Transverse colon (tissue), 4 donors: ENCODE measurements around the gene TBL3. TPM values are rescaled to one million over a fixed set of nuclear protein-coding genes. Genes with fewer than 3 reads are reported as not detected.
A peak's percentile ranks its signal among the peaks of the same experiment; 100 is the strongest.

Source experiments
- DNase-seq: peaks from one replicate; pipeline ENCODE4 v3.0.0-alpha.2; 2019
- H3K27ac ChIP-seq, 4 donors: fragments of 200-600 bp; sonication (generic); 2 replicates each; pipeline ENCODE4 v1.5.1; 2016 to 2018; ENCODE audit warnings: inconsistent platforms in 4 of 4
- H3K27me3 ChIP-seq: fragments of 200-600 bp; sonication (generic); 2 replicates; pipeline ENCODE4 v1.5.1; 2017; ENCODE audit warnings: inconsistent platforms
- H3K36me3 ChIP-seq, 4 donors: fragments of 200-600 bp; sonication (generic); 2 replicates each; pipeline ENCODE4 v1.5.1; 2017 to 2019; ENCODE audit warnings: inconsistent platforms in 4 of 4
- H3K4me1 ChIP-seq, 4 donors: fragments of 200-600 bp; sonication (generic); 2 replicates each; pipeline ENCODE4 v1.5.1; 2017 to 2020; ENCODE audit warnings: inconsistent platforms in 4 of 4
- H3K4me3 ChIP-seq, 4 donors: fragments of 200-600 bp; sonication (generic); 1 replicate in 1 of 4; 2 replicates in 3 of 4; pipeline versions ENCODE4 v1.5.1 to v1.6.1; 2017 to 2019; ENCODE audit warnings: inconsistent platforms in 4 of 4
- H3K9me3 ChIP-seq, 2 donors: fragments of 200-600 bp; sonication (generic); 2 replicates each; pipeline ENCODE4 v1.5.1; 2017 to 2019; ENCODE audit warnings: inconsistent platforms in 2 of 2
- EP300 ChIP-seq: sonication (generic); formaldehyde crosslinking; IDR thresholded peaks from one replicate; pipeline ENCODE4 v1.6.1; 2017; ENCODE audit warnings: antibody characterized with exemption, low read depth
- POLR2A ChIP-seq: fragments of 450-650 bp; IDR thresholded peaks from one replicate; pipeline ENCODE4 v1.6.1; 2016; ENCODE audit warnings: antibody characterized with exemption, mild to moderate bottlenecking, moderate library complexity
- POLR2AphosphoS5 ChIP-seq, 3 donors: sonication (generic); formaldehyde crosslinking; IDR thresholded peaks; one replicate each; pipeline ENCODE4 v1.6.1; 2016; ENCODE audit warnings: antibody characterized with exemption in 3 of 3
- WGBS, 2 donors: methylation state at CpG; one replicate each; pipeline ENCODE4 v1.1.5; 2018; ENCODE audit warnings: low coverage in 1 of 2; 5-methylcytosine and 5-hydroxymethylcytosine counted together
- in situ Hi-C, 4 donors: fragments of 200-750 bp; cut with MboI; loops; one replicate each; pipeline versions ENCODE4 v1.15.0 to v1.15.1; 2017; ENCODE audit warnings: low sequenced_read_pairs in 3 of 4, low pct_ligation_motif_present in 1 of 4, low pct_unique_long_range_greater_than_20kb in 1 of 4
- intact Hi-C: fragments of 100-400 bp; cut with DNase I; formaldehyde crosslinking; loops from one replicate; pipeline ENCODE4 v1.15.1; 2023; ENCODE audit warnings: low total_unique reads
- total RNA-seq, 4 donors: library from RNA; depleted of rRNA; stranded (reverse); fragments of >200 nt; gene quantifications; one replicate each; pipeline ENCODE4 v1.1.0, GENCODE V29; 2016
- TF ChIP-seq, protein P1 (sequence below), 5 experiments: fragments of 200-600 bp in 3 of 5; fragments of 450-650 bp in 2 of 5; sonication (generic) in 3 of 5; IDR thresholded peaks; 1 replicate in 2 of 5; 2 replicates in 3 of 5; pipeline ENCODE4 v1.5.1; 2016 to 2017; ENCODE audit warnings: antibody characterized with exemption in 5 of 5, inconsistent platforms in 3 of 5, mild to moderate bottlenecking in 2 of 5, moderate library complexity in 1 of 5

The TBL3 gene
- total RNA-seq, 4 donors from 2014 or later: 23.2 to 31.0 (median 28.2) TPM

DNA sequence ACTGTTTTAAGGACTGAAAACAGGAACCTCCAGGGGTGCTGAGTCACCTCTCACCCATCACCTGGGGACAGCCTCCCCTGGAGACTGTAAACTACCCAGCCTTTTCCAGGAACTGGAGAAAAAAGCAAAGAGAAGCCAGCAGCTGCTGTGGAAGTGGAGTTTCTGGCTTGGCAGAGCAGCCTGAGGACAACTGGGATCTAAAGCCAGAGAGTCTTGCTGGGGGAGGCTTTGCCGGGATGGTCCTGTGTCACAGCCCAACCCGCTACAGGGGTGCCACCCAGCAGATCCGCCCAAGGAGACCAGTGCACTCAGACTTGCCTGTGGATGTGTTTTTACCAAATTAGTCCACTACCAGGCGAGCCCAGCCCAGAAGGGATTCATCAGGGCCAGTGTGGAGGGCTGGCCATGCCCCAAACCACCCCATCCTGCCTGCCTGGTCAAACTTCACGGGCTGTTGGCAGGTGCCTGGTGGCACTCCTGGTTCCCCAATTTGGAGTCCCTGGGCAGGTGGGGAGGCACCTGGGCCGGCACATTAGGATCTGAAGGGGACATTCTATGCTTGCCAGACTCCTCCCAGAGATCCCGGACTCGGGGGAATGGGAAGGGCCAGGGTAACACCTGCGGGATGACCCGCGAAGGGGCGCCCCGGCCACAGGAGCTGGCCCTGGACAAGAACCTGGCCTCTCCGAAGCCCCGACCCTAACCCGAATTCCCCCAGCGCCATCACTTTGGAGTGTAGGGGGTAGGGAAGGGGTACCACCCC is 29.6 kb upstream of the TBL3 start:
- intact Hi-C loops (no loop called here), in situ Hi-C loops (no loop called here)
- Histone ChIP-seq H3K4me3 (peak overlapping the region; percentile 58 to 93 (median 88)), H3K4me1 (peaks cover 15 to 43% (median 35%) of the 10 kb centered on the region in 4 donors), H3K36me3 (peaks cover 0 to 17% (median 4%) of the 10 kb centered on the region in 4 donors), H3K27me3 (no peaks in the 10 kb centered on the region), H3K9me3 (no peaks in the 10 kb centered on the region), H3K27ac (peak overlapping the region; percentile 86 to 90 (median 88))
- TF ChIP-seq POLR2A (no peak), POLR2AphosphoS5 (IDR thresholded peaks at IDR 0.05) (no peak), EP300 (no peak)
- TF ChIP-seq, protein P1, sequence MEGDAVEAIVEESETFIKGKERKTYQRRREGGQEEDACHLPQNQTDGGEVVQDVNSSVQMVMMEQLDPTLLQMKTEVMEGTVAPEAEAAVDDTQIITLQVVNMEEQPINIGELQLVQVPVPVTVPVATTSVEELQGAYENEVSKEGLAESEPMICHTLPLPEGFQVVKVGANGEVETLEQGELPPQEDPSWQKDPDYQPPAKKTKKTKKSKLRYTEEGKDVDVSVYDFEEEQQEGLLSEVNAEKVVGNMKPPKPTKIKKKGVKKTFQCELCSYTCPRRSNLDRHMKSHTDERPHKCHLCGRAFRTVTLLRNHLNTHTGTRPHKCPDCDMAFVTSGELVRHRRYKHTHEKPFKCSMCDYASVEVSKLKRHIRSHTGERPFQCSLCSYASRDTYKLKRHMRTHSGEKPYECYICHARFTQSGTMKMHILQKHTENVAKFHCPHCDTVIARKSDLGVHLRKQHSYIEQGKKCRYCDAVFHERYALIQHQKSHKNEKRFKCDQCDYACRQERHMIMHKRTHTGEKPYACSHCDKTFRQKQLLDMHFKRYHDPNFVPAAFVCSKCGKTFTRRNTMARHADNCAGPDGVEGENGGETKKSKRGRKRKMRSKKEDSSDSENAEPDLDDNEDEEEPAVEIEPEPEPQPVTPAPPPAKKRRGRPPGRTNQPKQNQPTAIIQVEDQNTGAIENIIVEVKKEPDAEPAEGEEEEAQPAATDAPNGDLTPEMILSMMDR (IDR thresholded peaks at IDR 0.05): no peak
- WGBS, 2 donors: 12% methylated on average over 16 of the region's 17 CpGs; no CpG with 5 or more reads in 1 of the 2 donors
- DNase-seq: no peak

DNA sequence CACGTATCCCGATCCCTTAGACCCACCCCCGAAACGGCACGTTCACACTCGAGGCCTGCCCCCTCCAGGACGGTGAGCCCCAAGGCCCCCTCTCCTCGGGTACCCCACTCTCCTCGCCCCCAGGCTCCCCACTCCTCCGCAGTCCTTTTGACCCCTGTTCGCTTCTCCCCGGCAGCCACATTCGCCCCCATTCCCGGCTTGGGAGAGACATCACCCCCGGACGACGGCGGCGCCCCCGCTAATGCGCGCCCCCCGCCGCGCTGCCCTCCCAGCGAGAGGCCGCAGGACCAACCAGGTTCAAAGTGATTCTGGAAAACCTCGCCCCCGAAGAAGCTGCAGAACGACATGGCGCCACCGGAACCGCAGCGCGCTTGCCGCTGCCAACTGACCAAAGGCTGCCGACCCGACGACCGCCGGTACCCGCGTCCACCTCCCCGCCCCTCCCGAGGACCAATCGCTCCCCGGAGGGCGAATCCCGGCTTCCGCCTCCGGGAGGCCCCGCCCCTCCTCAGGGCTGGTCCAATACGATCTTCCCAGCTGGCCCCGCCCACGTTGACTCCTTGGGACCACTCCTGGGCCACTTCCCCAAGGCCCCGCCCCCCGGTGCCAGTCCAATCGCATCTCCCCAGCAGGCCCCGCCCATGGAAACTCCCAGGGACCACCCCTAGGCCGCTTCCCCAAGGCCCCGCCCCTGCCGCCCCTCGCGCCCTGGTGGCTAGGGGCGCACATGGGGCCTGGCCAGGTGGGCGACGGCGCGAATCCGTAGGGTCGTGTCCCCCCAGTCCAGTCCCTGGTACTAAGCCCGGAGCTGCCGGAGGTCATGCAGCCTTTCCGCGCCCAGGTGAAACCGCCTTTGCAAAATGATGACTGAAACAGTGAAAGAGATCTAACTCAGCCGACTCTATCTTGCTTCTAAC is 28.8 kb upstream of the TBL3 start, which contains the start of gene MSRB1:
TSS of gene MSRB1 (minus strand) at position 390 of the 917 bp plus-strand sequence. CDS start at position 347, 43 bp downstream.
- intact Hi-C loops (no loop called here), in situ Hi-C loops (no loop called here)
- TF ChIP-seq, protein P1 (IDR thresholded peaks at IDR 0.05): no peak
- TF ChIP-seq POLR2AphosphoS5 (IDR thresholded peaks at IDR 0.05): peak; percentile 98
- peak; percentile 95 for TF ChIP-seq POLR2A
- no peak for TF ChIP-seq EP300
- Histone ChIP-seq H3K9me3 (no peaks in the 10 kb centered on the region), H3K27me3 (no peaks in the 10 kb centered on the region), H3K4me1 (peaks cover 15 to 43% (median 35%) of the 10 kb centered on the region in 4 donors), H3K4me3 (peak within 1 kb of the TSS; percentile 58 to 93 (median 88)), H3K27ac (peak within 1 kb of the TSS; percentile 86 to 90 (median 88)), H3K36me3 (peaks cover 0 to 12% (median 4%) of the 10 kb centered on the region in 4 donors)
- DNase-seq: peak; percentile 100
- WGBS, 2 donors: 1 to 20% methylated on average over 1 to 59 of the region's 77 CpGs

DNA sequence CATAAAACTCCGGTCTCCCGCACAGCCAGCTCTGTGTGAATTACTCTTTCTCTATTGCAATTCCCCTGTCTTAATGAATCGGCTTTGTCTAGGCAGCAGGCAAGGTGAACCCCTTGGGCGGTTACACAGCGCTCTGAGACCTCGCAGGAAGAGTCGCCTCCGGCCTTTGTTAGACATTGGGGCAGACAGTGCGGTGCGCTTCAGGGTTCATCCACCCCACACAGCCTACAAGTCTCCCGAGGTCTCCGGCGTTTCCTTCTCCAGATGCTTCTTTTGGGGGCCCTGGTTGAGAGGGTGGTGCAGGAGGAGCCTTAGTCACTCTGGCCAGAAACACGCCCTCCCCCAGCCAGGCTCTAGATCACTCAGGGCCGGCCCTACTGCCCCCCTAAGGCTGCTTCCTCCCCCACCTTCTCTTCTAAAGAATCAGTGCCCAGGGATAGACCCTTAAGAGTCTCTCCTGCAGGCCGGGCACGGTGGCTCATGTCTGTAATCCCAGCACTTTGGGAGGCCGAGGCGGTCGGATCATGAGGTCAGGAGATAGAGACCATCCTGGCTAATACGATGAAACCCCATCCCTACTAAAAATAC is 27.1 kb upstream of the TBL3 start:
- TF ChIP-seq POLR2A: no peak
- no peak for TF ChIP-seq EP300
- TF ChIP-seq POLR2AphosphoS5 (IDR thresholded peaks at IDR 0.05): no peak
- TF ChIP-seq, protein P1 (IDR thresholded peaks at IDR 0.05): no peak
- no peak overlapping the region for H3K27ac ChIP-seq
- in situ Hi-C loops (no loop called here), intact Hi-C loops (no loop called here)
- H3K36me3 ChIP-seq: no peaks in the 10 kb centered on the region
- DNase-seq: no peak
- no peak overlapping the region for H3K4me3 ChIP-seq
- no peaks in the 10 kb centered on the region for H3K27me3 ChIP-seq
- peaks cover 15 to 36% (median 32%) of the 10 kb centered on the region in 4 donors for H3K4me1 ChIP-seq
- no peaks in the 10 kb centered on the region for H3K9me3 ChIP-seq
- 91 to 100% methylated on average over 3 to 21 of the region's 21 CpGs for WGBS, 2 donors
